Prostate gland (tissue), 2 donors: ENCODE results near the gene SYT6. TPM values are rescaled to one million over a fixed set of nuclear protein-coding genes. Genes with fewer than 3 reads are reported as not detected.

Source experiments
- DNase-seq: peaks from one replicate; pipeline ENCODE4 v3.0.0-alpha.2; 2019; ENCODE audit warnings: low spot score
- H3K27ac ChIP-seq, 2 donors: fragments of 200-600 bp; sonication (generic); 2 replicates each; pipeline ENCODE4 v1.5.1; 2017 to 2019
- H3K27me3 ChIP-seq: fragments of 200-600 bp; sonication (generic); replicated peaks from 2 replicates; pipeline ENCODE4 v1.5.1; 2019; ENCODE audit not compliant: insufficient read depth
- H3K36me3 ChIP-seq, 2 donors: fragments of 200-600 bp; sonication (generic); 1 replicate in 1 of 2; 2 replicates in 1 of 2; pipeline versions ENCODE4 v1.5.1 to v1.8.1; 2017 to 2019
- H3K4me1 ChIP-seq: fragments of 200-600 bp; sonication (generic); replicated peaks from 2 replicates; pipeline ENCODE4 v1.5.1; 2019
- H3K4me3 ChIP-seq, 2 donors: fragments of 200-600 bp; sonication (generic); 2 replicates each; pipeline ENCODE4 v1.5.1; 2017 to 2019
- H3K9me3 ChIP-seq: fragments of 200-600 bp; sonication (generic); 2 replicates; pipeline ENCODE4 v1.5.1; 2017
- POLR2A ChIP-seq: fragments of 450-650 bp; IDR thresholded peaks from one replicate; pipeline ENCODE4 v1.6.1; 2016; ENCODE audit warnings: antibody characterized with exemption, mild to moderate bottlenecking
- POLR2AphosphoS5 ChIP-seq: sonication (generic); formaldehyde crosslinking; IDR thresholded peaks from one replicate; pipeline ENCODE4 v1.6.1; 2017; ENCODE audit warnings: antibody characterized with exemption
- WGBS: methylation state at CpG from one replicate; pipeline ENCODE4 v1.1.5; 2018; 5-methylcytosine and 5-hydroxymethylcytosine counted together
- intact Hi-C: fragments of 100-400 bp; cut with DNase I; formaldehyde crosslinking; loops from one replicate; pipeline ENCODE4 v1.14.2; 2022
- total RNA-seq, 2 donors: library from RNA; depleted of rRNA; stranded (reverse); fragments of >200 nt; gene quantifications; one replicate each; pipeline ENCODE4 v1.1.0, GENCODE V29; 2016
- TF ChIP-seq, protein P1 (sequence below), 4 experiments: fragments of 200-600 bp in 2 of 4; fragments of 450-650 bp in 2 of 4; sonication (generic) in 2 of 4; IDR thresholded peaks; 1 replicate in 3 of 4; 2 replicates in 1 of 4; pipeline ENCODE4 v1.5.1; 2016 to 2019; ENCODE audit warnings: antibody characterized with exemption in 4 of 4, mild to moderate bottlenecking in 2 of 4, moderate library complexity in 2 of 4

Gene SYT6, protein sequence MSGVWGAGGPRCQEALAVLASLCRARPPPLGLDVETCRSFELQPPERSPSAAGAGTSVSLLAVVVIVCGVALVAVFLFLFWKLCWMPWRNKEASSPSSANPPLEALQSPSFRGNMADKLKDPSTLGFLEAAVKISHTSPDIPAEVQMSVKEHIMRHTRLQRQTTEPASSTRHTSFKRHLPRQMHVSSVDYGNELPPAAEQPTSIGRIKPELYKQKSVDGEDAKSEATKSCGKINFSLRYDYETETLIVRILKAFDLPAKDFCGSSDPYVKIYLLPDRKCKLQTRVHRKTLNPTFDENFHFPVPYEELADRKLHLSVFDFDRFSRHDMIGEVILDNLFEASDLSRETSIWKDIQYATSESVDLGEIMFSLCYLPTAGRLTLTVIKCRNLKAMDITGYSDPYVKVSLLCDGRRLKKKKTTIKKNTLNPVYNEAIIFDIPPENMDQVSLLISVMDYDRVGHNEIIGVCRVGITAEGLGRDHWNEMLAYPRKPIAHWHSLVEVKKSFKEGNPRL
- total RNA-seq, result 1 to 10 TPM in 1 of 2 donors, not detected in 1; 1.6 TPM

- intact Hi-C loops, result loop anchor here (5.0 kb wide), 1 partner anchor 176 kb away; the partner anchor contains the start of gene OLFML3
- Histone ChIP-seq H3K36me3 (no peaks in the 10 kb centered on the region), H3K27me3 (peaks cover 11% of the 10 kb centered on the region), H3K4me3 (peak within 1 kb of the TSS; percentile 27 to 40), H3K4me1 (peaks cover 7% of the 10 kb centered on the region), H3K27ac (no peak within 1 kb of the TSS), H3K9me3 (no peaks in the 10 kb centered on the region)
- WGBS, result 3% methylated on average over 50 of the region's 70 CpGs
- no peak for DNase-seq
- TF ChIP-seq, protein P1, sequence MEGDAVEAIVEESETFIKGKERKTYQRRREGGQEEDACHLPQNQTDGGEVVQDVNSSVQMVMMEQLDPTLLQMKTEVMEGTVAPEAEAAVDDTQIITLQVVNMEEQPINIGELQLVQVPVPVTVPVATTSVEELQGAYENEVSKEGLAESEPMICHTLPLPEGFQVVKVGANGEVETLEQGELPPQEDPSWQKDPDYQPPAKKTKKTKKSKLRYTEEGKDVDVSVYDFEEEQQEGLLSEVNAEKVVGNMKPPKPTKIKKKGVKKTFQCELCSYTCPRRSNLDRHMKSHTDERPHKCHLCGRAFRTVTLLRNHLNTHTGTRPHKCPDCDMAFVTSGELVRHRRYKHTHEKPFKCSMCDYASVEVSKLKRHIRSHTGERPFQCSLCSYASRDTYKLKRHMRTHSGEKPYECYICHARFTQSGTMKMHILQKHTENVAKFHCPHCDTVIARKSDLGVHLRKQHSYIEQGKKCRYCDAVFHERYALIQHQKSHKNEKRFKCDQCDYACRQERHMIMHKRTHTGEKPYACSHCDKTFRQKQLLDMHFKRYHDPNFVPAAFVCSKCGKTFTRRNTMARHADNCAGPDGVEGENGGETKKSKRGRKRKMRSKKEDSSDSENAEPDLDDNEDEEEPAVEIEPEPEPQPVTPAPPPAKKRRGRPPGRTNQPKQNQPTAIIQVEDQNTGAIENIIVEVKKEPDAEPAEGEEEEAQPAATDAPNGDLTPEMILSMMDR (IDR thresholded peaks at IDR 0.05), result no peak
- no peak for TF ChIP-seq POLR2A
- TF ChIP-seq POLR2AphosphoS5, result no peak
These were observed at the start of gene SYT6 for GRCh38 chr1:114153261-114154145. Gene SYT6 (minus strand): TSS chr1:114153869. CDS start chr1:114153772, 97 bp downstream.

DNA sequence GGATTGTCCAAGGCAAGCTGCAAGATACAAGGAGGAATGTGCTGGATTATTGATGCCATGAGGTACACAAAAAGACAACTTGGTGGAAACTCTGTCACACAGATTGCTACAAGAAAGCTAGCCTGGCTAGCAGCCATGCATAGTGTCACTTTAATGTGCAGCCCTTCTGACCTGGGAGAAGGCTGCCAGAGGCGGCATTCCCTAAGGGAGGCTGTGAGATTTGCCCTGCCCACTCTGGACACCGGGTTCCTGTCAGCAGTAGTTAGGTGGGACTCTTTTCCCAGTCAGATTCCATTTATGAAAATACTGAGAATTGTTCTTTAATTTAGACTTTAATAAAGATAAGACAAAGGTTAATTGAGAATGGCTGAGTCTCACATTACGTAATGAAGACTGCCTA lies 47.8 kb upstream of the SYT6 start:
- no peak for DNase-seq
- H3K27ac ChIP-seq, result no peak overlapping the region
- no peaks in the 10 kb centered on the region for H3K9me3 ChIP-seq
- H3K36me3 ChIP-seq, result no peaks in the 10 kb centered on the region
- H3K27me3 ChIP-seq, result no peaks in the 10 kb centered on the region
- no peak overlapping the region for H3K4me3 ChIP-seq
- no peaks in the 10 kb centered on the region for H3K4me1 ChIP-seq
- TF ChIP-seq POLR2AphosphoS5, result no peak
- no peak for TF ChIP-seq POLR2A
- TF ChIP-seq, protein P1 (IDR thresholded peaks at IDR 0.05), result no peak
- intact Hi-C loops, result no loop called here
- 50% methylated on average over 3 of the region's 3 CpGs for WGBS

DNA sequence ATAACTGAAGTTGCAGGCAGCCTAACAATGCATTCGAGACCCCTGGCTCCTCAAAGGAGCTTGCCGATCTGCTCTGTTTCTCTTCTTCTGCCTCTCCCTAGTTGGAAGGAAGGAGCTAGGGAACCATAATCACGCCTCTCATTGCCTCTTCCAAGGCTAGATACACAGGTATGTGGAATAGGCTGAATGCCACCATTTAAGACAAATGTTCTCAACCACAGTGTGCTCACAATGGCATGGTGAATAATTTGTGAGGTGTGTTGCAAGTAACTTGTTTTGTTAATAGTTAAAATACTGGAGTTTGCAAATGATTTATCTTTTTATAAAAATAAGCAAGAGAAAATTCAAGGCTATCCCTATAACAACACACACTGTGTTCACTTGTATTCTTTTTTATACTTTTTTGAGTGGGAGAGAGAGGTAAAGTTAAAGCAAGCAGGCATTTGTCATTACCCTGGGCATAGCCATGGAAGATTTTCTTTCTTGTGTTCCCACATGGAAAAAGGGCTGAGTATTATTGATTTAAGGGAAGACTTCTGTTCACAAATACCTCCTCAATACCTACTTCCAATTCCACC lies 45.4 kb upstream of the SYT6 start:
- no peak for DNase-seq
- Histone ChIP-seq H3K27ac (no peak overlapping the region), H3K36me3 (no peaks in the 10 kb centered on the region), H3K9me3 (no peaks in the 10 kb centered on the region), H3K27me3 (no peaks in the 10 kb centered on the region), H3K4me3 (no peak overlapping the region), H3K4me1 (no peaks in the 10 kb centered on the region)
- TF ChIP-seq, protein P1 (IDR thresholded peaks at IDR 0.05), result no peak
- no peak for TF ChIP-seq POLR2A
- no peak for TF ChIP-seq POLR2AphosphoS5
- intact Hi-C loops, result no loop called here
- 76% methylated on average over 3 of the region's 3 CpGs for WGBS

DNA sequence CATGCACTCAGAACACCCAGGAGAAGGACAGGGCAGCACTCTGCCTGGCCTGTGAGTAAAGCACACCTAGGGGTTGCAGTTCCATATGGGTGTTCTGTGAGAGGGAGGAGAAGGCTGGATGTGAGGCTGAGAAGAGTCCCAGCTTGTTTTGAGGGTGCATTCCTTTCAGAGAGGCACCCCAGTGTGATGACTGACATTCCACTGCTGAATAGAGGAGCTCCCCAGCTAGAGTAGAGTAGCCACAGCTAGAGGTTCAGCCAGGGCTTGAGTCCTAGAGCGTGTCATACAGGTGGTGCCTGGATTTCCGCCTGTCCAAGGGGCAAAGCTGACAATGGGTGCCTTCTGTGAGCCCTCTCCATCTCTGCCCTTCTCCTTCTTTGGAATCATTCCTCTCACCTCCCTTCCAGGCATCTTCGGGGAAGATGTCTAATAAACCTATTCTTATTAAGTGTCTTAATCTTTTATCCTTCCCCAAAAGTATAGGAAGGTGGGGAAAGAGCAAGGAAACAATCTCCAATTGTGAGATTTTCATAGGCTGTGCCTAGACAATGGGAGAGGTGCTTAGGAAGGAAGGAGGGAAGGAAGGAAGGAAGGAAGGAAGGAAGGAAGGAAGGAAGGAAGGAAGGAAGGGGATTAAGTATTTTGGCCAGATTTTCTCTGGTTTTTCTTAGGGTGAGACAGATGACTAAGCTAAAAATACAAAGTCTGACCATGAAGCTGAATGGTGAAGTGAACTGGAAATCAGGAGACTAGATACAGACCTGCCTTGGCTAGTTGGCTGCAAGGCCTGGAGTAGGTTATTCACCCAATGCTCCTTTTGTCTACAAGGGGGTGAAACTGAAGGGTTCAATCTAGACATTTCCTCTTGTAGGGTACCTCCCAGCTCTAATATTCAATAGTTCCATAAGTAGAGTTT lies 43.6 kb upstream of the SYT6 start:
- Histone ChIP-seq H3K27ac (no peak overlapping the region), H3K4me3 (no peak overlapping the region), H3K27me3 (no peaks in the 10 kb centered on the region), H3K4me1 (no peaks in the 10 kb centered on the region), H3K9me3 (no peaks in the 10 kb centered on the region), H3K36me3 (no peaks in the 10 kb centered on the region)
- DNase-seq, result no peak
- WGBS, result 85% methylated on average over 3 of the region's 3 CpGs
- TF ChIP-seq POLR2A (no peak), POLR2AphosphoS5 (no peak)
- TF ChIP-seq, protein P1 (IDR thresholded peaks at IDR 0.05), result no peak
- intact Hi-C loops, result no loop called here
